Kidney (tissue), 14 donors: Measurements from ENCODE around the gene RASL11B. TPM values are rescaled to one million over a fixed set of nuclear protein-coding genes. Genes with fewer than 3 reads are reported as not detected.
"Not testable (repeated sequence)": the region's sequence is repeated elsewhere in the genome, so short reads cannot be mapped to it uniquely, and the experiment has no call there.

Source experiments
- DNase-seq, 5 donors: peaks; one replicate each; pipeline ENCODE4 v3.0.0-alpha.2; 2013 to 2020
- FAIRE-seq: peaks from 2 replicates; lab custom pipeline; 2012; peaks lifted over from hg19 to GRCh38; lab: Jason Lieb, UNC
- H3K27ac ChIP-seq, 2 donors: one replicate each; pipeline ENCODE4 v1.7.0; 2013; ENCODE audit warnings: low read depth in 2 of 2, low read length in 2 of 2, inconsistent platforms in 1 of 2
- H3K27me3 ChIP-seq: one replicate; pipeline ENCODE4 v1.7.1; 2013; ENCODE audit warnings: low read length, inconsistent platforms; ENCODE audit not compliant: control insufficient read depth, insufficient read depth
- H3K36me3 ChIP-seq, 3 donors: one replicate each; pipeline versions ENCODE4 v1.7.0 to v1.7.1; 2013; ENCODE audit warnings: low read length in 3 of 3, control low read depth in 1 of 3, inconsistent platforms in 1 of 3; ENCODE audit not compliant: insufficient read depth in 3 of 3, control insufficient read depth in 2 of 3
- H3K4me1 ChIP-seq, 3 donors: one replicate each; pipeline versions ENCODE4 v1.7.0 to v1.7.1; 2013; ENCODE audit warnings: low read length in 3 of 3, inconsistent platforms in 1 of 3, low read depth in 1 of 3; ENCODE audit not compliant: control insufficient read depth in 2 of 3, insufficient read depth in 2 of 3
- H3K4me3 ChIP-seq, 3 donors: one replicate each; pipeline versions ENCODE4 v1.7.0 to v1.8.1; 2013; ENCODE audit warnings: low read length in 3 of 3, control low read depth in 1 of 3, inconsistent platforms in 1 of 3
- H3K9ac ChIP-seq, 3 donors: one replicate each; pipeline versions ENCODE4 v1.7.0 to v1.7.1; 2013; ENCODE audit warnings: low read length in 3 of 3, control low read depth in 1 of 3, inconsistent platforms in 1 of 3
- H3K9me3 ChIP-seq, 3 donors: one replicate each; pipeline versions ENCODE4 v1.7.0 to v1.7.1; 2013; ENCODE audit warnings: low read length in 3 of 3, control low read depth in 1 of 3, inconsistent platforms in 1 of 3; ENCODE audit not compliant: control insufficient read depth in 2 of 3, insufficient read depth in 1 of 3
- CTCF ChIP-seq: IDR thresholded peaks from 3 replicates; pipeline ENCODE4 v1.5.1; 2012; ENCODE audit warnings: mild to moderate bottlenecking, moderate library complexity, borderline replicate concordance; ENCODE audit not compliant: insufficient read depth; ENCODE audit errors: extremely low read depth
- intact Hi-C: fragments of 100-400 bp; cut with DNase I; formaldehyde crosslinking; loops from one replicate; pipeline ENCODE4 v1.11.1; 2022
- polyA plus RNA-seq: library from polyadenylated mRNA; stranded (reverse); fragments of 350-450 nt; fragmentation: Illumina TruSeq; extraction: RNeasy Lipid Tissue Mini Kit (QIAGEN cat#74804); gene quantifications from one replicate; pipeline ENCODE4 v1.2.3, GENCODE V29; 2014; ENCODE audit warnings: low read depth, low replicate concordance; ENCODE audit not compliant: insufficient read depth
- total RNA-seq: library from RNA; stranded (reverse); fragmentation: NEBNext Ultra II Directional; extraction: Animal tissue kit (Norgen Biotek cat#: 25700); gene quantifications from one replicate; pipeline ENCODE4 v1.2.1, GENCODE V29; 2021
- donor health status: control.
- donor health status: control.
- donor health status: control.
- donor health status: control.
- donor health status: control.
- donor health status: DM: yes; HTN: yes; CAD: no.
- donor health status: Normal renal cell carcinoma (clear cell type).

The RASL11B gene
- total and polyA plus RNA-seq, 2 donors from 2014 or later, result 4.3 to 45.9 TPM

GRCh38 chr4:52824603-52825459 is 37.3 kb upstream of the RASL11B start:
- Histone ChIP-seq H3K27me3 (no peaks in the 10 kb centered on the region), H3K9me3 (no peaks in the 10 kb centered on the region), H3K27ac (peak overlapping the region; percentile 71 to 80), H3K36me3 (no peaks in the 10 kb centered on the region), H3K9ac (no peak overlapping the region), H3K4me3 (no peak overlapping the region), H3K4me1 (peaks cover 2 to 9% (median 6%) of the 10 kb centered on the region in 3 donors)
- no peak for TF ChIP-seq CTCF
- peak; percentile 89 to 95 (median 91) for DNase-seq
- FAIRE-seq, result no peak
- intact Hi-C loops, result no loop called here

- Histone ChIP-seq H3K4me1 (peaks cover 2 to 9% (median 6%) of the 10 kb centered on the region in 3 donors), H3K9ac (no peak overlapping the region), H3K27me3 (no peaks in the 10 kb centered on the region), H3K36me3 (no peaks in the 10 kb centered on the region), H3K9me3 (no peaks in the 10 kb centered on the region), H3K27ac (peak overlapping the region; percentile 71 to 80), H3K4me3 (no peak overlapping the region)
- intact Hi-C loops, result no loop called here
- TF ChIP-seq CTCF, result peak; percentile 2
- no peak for DNase-seq
- FAIRE-seq, result no peak
Observed at GRCh38 chr4:52825460-52826090, 36.5 kb upstream of the RASL11B start.

DNA sequence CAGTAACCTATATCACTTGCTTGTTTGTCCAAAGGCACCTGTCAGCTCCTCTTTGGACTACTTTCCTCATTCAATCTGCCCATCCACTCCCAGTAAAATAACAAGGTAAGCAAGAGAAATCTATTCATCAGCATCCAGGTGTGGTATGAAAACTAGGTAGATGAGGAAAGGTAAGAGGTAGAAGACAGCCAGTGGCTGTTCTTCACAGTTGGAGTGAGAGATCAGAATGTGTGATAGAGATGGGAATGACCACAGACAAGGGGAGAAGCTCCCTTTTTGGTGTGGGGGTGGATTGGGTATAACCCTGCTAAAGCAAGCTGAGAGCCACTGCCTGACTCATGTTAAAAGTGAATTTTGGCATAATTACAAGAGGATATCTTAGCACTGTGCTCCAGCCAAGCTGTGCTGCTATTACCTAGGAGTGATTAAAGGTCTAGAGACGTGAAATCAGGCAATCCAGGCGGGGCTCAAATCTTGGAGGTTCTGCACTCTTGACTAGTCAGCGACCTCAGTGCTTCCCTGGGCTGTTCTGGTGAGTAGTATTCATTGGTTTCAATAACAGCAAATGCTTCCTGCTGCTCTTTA is 28.1 kb upstream of the RASL11B start:
- peaks cover 0 to 9% (median 5%) of the 10 kb centered on the region in 3 donors for H3K4me1 ChIP-seq
- no peak for TF ChIP-seq CTCF
- intact Hi-C loops, result no loop called here
- DNase-seq (no peak), FAIRE-seq (no peak)
- no peaks in the 10 kb centered on the region for H3K36me3 ChIP-seq
- H3K27me3 ChIP-seq, result no peaks in the 10 kb centered on the region
- no peaks in the 10 kb centered on the region for H3K9me3 ChIP-seq
- no peak overlapping the region for H3K27ac ChIP-seq
- no peak overlapping the region for H3K9ac ChIP-seq
- no peak overlapping the region for H3K4me3 ChIP-seq

GRCh38 chr4:52834641-52835456 is 27.3 kb upstream of the RASL11B start:
- FAIRE-seq, H3K9ac ChIP-seq, H3K4me3 ChIP-seq, DNase-seq, H3K27ac ChIP-seq, H3K36me3 ChIP-seq, intact Hi-C loops, H3K9me3 ChIP-seq, H3K27me3 ChIP-seq: not testable (repeated sequence)
- peaks cover 0 to 10% (median 5%) of the 10 kb centered on the region in 3 donors for H3K4me1 ChIP-seq
